KOPT-K1 (cell line): Measurements from ENCODE around the gene PRKG1.

ENCODE experiments used
- H3K27ac ChIP-seq: fragments of 200-600 bp; sonication (generic); 2 replicates; pipeline ENCODE4 v1.5.1; 2016; ENCODE audit warnings: antibody characterized with exemption, mild to moderate bottlenecking, low read depth, low read length; ENCODE audit not compliant: poor library complexity, severe bottlenecking
- H3K36me3 ChIP-seq: fragments of 200-600 bp; sonication (generic); 2 replicates; pipeline ENCODE4 v1.5.1; 2017; ENCODE audit warnings: antibody characterized with exemption, mild to moderate bottlenecking, low read length, moderate library complexity; ENCODE audit not compliant: insufficient read depth
- H3K9me3 ChIP-seq: fragments of 200-600 bp; sonication (generic); 2 replicates; pipeline ENCODE4 v1.5.1; 2017; ENCODE audit warnings: antibody characterized with exemption, low read length, mild to moderate bottlenecking; ENCODE audit not compliant: insufficient read depth, poor library complexity, severe bottlenecking

The PRKG1 gene

DNA sequence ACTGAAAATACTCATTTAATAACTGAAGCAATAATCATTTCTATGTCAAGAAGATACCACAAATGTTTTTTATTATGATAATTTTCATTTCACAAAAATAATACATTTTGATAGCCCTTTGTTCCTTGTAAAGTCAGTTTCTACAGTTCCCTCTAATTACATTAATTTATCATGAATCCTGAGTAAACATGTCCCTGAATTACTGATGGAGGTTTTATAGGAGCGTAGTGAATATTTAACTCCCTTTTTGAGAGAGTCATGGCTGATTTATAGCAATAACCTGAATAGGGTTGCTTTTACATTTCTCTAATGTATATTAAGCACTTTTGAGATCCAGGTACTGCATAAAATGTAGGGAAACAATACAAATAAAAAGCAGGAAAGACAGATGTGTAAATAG is 1023.8 kb downstream of the PRKG1 start:
- no peak overlapping the region for H3K27ac ChIP-seq
- H3K9me3 ChIP-seq: no peaks in the 10 kb centered on the region

DNA sequence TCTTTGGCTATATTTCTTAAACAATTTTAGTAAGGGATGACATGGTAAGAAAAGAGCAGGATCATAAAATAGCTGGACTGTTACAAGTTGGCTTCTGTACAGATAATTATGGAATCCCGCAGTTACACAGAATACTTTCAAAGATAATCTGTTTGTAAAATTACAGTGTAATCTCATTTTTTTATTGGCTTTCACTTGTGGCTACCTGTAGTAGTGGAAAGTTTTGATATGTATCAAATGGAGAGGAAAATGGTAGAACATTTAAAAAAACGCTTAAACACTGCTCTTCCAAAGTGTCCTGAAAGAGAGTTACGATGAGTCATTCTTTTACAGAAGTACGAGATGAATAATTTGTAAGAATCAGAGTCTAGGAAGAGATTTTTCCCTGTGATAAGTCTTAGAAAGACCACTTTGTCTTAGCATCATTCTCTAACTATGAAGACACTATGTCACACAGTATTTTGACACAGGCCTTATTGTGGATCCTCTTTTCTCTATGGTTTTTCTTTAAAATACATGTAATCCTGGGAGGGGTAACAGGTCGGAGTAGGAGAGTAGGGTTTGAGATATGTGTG is 1024.8 kb downstream of the PRKG1 start:
- Histone ChIP-seq H3K36me3 (no peaks in the 10 kb centered on the region), H3K9me3 (no peaks in the 10 kb centered on the region), H3K27ac (no peak overlapping the region)

More for the DNA sequence above, 1023.8 kb downstream of the PRKG1 start:
- no peaks in the 10 kb centered on the region for H3K36me3 ChIP-seq

DNA sequence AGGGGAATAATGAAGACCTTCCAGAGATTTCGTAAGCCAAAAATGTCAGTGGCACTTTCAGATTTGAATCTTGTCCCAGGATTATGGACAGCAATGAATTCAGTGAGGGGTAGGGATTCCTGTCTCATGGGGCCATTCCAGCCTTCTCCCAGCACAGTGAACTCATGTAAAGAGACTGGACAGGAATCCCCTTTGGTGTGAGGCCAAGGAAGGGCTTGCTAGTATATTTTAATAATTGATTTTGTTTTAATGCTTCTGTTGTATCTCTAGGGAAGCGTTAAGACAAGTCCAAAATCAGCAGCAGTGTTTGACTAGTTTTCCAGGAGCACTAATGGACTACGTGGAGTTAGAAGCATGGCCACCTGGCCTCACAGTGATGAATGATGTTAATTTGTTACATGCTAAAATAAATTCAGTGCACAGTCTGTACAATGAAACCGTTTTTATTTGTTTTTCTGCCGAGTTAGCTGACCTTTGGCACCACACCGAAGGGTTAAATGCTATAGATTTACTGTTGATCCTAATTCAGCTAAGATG is 1025.8 kb downstream of the PRKG1 start:
- no peaks in the 10 kb centered on the region for H3K9me3 ChIP-seq
- H3K27ac ChIP-seq: no peak overlapping the region
- H3K36me3 ChIP-seq: no peaks in the 10 kb centered on the region

DNA sequence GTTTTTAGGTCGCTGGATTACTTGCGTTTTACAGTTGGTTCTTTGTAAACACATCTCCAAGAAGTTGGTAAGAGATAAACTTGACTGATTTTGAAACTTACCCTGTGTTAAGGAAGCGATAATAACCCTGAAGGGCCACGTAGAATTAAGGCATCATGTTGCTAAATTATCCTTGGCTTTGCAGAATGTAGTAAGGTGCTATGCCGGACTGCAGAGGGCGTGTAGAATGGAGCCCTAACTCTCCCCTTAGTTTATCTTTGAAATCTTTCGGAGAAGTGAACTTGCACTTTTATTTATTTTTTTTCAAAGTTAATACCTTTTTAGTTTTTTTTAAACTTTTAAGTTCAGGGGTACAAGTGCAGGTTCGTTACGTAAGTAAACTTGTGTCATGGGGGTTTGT is 1031.0 kb downstream of the PRKG1 start:
- no peaks in the 10 kb centered on the region for H3K36me3 ChIP-seq

DNA sequence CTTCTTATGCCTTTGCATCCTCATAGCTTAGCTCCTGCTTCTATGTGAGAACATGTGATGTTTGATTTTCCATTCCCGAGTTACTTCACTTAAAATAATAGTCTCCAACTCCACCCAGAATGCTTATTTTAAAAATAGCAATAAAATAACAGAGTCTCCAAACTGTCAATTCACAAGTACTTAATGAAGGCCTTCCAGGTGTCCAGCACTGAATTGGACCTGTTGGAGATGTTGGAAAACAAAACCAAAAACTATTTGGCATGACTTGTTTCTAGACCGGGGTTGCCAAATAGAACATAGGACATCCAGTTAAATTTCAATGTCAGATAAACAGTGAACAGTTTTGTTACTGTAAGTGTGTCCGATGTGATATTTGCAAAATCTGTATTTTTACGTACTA is 1031.7 kb downstream of the PRKG1 start:
- no peaks in the 10 kb centered on the region for H3K36me3 ChIP-seq
- H3K27ac ChIP-seq: no peak overlapping the region
- H3K9me3 ChIP-seq: no peaks in the 10 kb centered on the region

More for the DNA sequence above, 1031.0 kb downstream of the PRKG1 start:
- H3K27ac ChIP-seq: no peak overlapping the region
- no peaks in the 10 kb centered on the region for H3K9me3 ChIP-seq

DNA sequence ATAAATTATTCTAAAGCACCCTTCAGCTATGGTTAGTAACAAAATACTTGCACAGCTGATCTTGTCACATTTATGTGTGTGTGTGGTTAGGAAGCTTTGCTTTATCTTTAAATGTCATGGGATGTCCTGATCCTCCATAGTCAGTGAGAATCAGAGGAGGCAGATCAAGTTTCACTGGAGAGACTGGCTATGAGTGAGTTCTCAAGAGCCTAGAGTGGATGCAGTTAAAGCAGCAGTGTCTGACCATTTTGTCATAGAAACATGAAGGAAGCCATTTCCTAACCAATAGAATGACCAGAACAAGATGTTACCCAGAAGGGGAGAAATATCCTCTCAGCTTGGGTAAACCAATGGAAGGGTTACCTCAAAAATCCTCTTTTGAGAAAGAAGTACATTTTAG is 1032.6 kb downstream of the PRKG1 start:
- H3K9me3 ChIP-seq: no peaks in the 10 kb centered on the region
- no peak overlapping the region for H3K27ac ChIP-seq
- H3K36me3 ChIP-seq: no peaks in the 10 kb centered on the region

DNA sequence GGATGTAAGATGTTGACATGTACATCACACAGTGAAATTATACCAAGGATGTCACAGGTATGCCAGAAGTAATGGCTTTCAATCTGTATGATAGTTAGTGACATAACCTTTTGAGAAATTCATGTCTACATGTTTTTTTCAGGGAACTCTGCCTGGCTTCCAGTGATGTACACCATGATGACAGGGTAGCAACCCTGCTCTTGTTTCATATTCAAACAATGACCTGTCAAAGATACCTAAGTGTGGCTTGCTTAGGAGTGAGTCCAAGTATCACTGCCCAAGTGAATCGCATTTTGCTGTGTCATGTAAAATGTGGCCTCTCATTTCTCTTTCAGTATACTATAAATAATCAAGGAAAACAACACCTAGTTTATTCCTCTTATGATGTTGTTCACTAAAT is 1033.9 kb downstream of the PRKG1 start:
- H3K36me3 ChIP-seq: no peaks in the 10 kb centered on the region
- no peaks in the 10 kb centered on the region for H3K9me3 ChIP-seq
- no peak overlapping the region for H3K27ac ChIP-seq

DNA sequence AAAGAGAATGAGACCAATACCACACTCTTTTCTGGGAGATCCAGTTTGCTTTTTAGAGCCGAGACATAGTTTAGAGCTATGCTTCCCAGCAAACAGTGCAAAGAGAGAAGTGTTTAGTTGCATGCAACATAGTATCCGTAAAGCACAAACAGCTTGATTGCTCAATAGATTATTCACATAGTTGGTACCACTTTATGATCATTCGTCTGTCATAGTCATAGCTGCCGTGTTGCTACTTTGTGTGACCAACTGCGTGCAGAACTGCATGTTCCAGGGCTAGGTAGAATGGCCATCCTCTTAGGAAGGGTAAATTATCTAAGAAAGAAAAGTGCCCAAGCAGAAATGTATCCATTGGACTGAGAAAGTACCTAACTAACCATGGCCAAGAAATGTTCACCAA is 1036.3 kb downstream of the PRKG1 start:
- H3K9me3 ChIP-seq: no peaks in the 10 kb centered on the region
- H3K36me3 ChIP-seq: no peaks in the 10 kb centered on the region
- H3K27ac ChIP-seq: no peak overlapping the region

DNA sequence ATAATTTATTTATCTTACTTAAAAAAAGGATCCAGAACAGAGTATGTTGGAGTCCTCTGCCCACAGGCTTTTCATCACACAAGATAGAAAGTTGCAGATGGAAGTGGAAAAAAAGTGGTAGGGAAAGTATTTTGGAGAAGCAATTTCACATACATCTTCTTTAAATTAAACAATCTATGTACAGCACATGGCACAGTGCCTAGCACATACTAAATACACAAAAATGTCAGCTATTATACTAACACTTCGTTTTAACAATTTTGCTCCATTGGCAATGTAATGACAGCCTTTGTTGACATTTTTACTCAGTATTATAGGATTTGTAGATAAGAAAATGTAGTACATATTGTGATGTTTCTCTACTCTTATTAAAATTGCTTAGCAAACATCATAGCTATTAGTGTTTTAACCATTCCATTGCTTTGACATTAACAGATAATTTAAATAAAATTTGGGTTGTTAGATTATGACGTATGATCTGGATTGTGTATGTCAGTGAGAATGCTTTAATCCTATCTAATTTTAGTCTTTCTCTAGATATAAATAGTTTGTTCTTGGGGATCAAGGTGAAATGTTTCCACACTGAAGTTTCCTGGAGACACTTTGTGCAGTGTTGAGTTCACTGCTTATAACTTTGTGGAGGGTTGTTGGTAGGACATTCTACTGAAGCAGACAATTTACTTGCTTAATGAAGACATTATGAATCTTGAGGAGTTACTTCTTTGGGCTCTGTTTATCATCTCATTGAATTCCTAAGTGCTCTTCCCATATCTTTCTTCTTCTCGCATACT is 1037.0 kb downstream of the PRKG1 start:
- H3K9me3 ChIP-seq: no peaks in the 10 kb centered on the region
- H3K36me3 ChIP-seq: no peaks in the 10 kb centered on the region
- no peak overlapping the region for H3K27ac ChIP-seq

DNA sequence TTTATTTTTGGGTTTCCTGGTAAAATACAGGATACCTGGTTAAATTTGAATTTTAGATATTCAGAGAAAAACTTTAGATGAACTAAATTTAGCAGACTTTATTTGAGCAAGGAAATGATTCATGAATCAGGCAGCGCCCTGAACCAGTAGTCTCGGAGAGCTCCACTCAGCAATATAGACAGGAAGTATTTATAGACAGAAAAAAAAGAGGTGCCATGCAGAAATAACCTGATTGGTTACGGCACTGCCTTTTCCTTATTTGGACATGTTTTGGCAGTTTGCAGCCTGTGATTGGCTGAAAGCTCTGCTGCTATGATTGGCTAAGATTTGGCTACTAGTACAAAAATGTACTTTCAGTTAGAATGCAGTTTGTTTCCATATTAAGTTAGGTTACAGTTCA is 1041.5 kb downstream of the PRKG1 start:
- no peaks in the 10 kb centered on the region for H3K36me3 ChIP-seq
- H3K9me3 ChIP-seq: no peaks in the 10 kb centered on the region
- no peak overlapping the region for H3K27ac ChIP-seq

DNA sequence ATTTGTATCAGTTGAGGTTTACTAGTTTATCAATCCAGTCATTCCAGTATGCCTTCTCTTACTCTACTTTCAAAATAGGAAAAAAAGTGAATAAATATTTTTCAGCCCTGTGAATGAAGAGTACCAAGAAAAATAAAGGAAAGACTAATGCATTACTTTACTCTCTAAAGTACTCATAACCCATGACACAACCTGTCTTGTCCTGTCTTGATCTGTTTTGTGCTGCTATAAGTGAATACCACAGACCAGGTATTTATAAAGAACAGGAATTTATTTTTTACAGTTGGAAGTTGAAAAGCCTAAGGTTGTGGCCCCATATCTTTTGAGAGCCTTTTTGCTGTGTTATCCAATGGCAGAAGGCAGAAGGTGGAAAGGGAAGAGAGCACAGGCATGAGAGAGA is 1045.2 kb downstream of the PRKG1 start:
- Histone ChIP-seq H3K36me3 (no peaks in the 10 kb centered on the region), H3K27ac (no peak overlapping the region), H3K9me3 (no peaks in the 10 kb centered on the region)

DNA sequence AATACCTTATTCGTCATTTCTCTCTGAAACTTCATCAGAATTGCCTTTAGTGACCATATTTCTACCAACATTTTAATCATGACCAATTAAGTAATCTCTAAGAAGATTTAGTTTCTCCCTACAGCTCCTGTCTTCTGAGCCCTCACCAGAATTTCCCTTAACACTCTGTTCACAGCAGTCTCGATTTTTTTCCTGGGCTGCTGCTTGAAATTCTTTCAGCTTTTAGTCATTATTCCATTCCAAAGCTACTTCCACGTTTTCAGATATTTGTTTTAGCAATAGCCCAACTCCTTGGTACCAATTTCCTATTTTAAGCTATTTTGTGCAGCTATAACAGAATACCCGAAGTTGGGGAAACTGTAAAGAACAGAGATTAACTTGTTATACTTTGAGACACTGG is 1047.4 kb downstream of the PRKG1 start:
- H3K36me3 ChIP-seq: no peaks in the 10 kb centered on the region
- H3K27ac ChIP-seq: no peak overlapping the region
- no peaks in the 10 kb centered on the region for H3K9me3 ChIP-seq

DNA sequence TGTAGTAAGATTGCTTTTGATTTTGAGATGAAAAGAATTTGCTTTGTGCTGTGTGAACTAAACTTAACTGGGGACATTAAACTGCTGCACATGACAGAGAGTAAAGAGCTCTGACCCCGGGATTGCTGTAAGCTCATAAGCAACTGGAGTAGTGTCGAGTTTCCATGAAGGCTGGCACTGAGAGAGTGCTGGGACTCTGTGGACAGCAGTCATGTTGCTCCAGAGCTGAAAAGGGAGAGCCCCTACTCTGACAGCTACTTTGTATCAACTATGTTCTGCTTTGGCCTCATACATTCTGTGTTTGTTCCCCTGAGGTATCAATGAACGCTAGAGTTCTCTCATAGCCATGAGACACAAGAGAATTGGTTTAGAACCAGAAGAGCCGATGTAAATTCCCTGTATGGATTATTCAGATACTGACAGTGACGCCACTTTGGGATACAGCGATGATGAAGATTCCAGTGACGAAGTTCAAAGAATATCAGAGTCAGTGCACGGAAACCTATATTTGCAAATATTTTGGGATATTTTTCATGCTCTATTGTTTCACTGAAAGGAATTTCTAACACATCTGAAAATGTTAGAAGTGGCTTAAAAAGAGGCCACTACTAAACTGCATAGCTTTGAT is 1053.9 kb downstream of the PRKG1 start:
- no peak overlapping the region for H3K27ac ChIP-seq
- no peaks in the 10 kb centered on the region for H3K36me3 ChIP-seq
- H3K9me3 ChIP-seq: no peaks in the 10 kb centered on the region

DNA sequence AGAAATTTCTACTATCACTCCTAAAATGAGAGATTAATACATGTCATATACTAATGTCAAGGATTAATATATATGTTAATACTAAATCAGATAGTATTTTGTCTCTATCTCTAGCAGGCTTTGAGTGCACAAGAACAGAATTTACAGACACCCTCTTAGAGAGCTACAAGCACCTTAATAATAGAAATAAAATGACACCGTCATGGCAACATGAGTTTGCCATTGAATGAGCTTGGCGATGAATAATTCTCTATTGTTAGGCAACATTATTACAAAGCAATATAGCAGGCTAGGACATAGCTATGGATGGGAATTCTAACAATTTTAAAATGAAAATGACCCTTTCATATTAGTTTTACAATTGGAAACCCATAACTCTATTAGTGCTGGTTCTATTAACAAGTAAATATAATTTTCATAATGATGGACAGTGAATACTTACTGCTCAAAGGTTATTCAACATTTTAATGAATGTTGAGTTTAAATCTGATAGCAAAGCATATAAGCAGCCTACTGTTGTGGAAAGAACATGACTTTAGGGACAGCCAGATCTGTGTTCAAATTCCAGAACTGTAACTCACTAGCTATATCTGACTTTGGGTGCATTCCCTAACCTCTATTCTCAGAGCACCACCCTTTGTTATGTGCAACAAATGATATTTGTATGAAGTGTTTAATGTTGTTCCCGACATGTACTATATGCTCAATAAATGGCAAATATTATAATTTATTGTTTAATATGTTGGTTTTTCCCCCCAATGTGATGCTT is 1055.3 kb downstream of the PRKG1 start:
- Histone ChIP-seq H3K27ac (no peak overlapping the region), H3K36me3 (no peaks in the 10 kb centered on the region), H3K9me3 (no peaks in the 10 kb centered on the region)

DNA sequence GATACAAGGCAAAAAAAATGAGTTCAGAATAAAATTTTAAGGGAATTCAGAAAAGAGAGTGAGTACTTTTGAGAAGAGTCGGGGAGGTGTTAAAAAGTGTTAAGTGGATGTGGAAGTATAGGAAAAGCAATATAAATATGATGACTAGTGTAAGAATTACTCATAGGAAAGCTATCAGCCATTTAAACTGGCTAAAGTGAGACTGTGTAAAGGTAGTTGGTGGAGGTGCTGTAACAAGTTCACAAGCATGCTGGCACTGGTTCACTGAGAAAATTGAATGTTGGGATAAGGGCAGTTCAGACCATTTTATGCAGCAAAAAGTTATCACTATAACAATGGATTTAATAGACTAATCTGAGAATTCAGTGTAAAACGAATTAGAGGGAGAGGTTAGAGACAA is 1060.8 kb downstream of the PRKG1 start:
- no peak overlapping the region for H3K27ac ChIP-seq
- H3K9me3 ChIP-seq: no peaks in the 10 kb centered on the region
- no peaks in the 10 kb centered on the region for H3K36me3 ChIP-seq
